Endothelial cell of umbilical vein (primary cell): ENCODE results near the gene DHRS9. TPM values are rescaled to one million over a fixed set of nuclear protein-coding genes. Genes with fewer than 3 reads are reported as not detected.

Experiments used
- BruUV-seq: library from RNA; stranded (reverse); fragments of 400-500 nt; replicated peaks from 2 replicates; lab custom pipeline; 2021; lab: Mats Ljungman, UMichigan
- CTCF ChIA-PET: fragments of 300-600, 350-600 bp; sonication (Branson Sonifier 250); formaldehyde crosslinking; loops from one replicate; lab custom pipeline; 2021; ENCODE audit warnings: antibody characterized with exemption, inconsistent platforms; lab: Charles Lee
- POLR2A ChIA-PET: fragments of 300-600, 350-600 bp; sonication (Branson Sonifier 250); formaldehyde crosslinking; loops from one replicate; lab custom pipeline; 2021; ENCODE audit warnings: antibody characterized with exemption, inconsistent platforms; lab: Charles Lee
- DNase-seq: peaks from one replicate; pipeline ENCODE4 v3.0.0-alpha.2; 2011; ENCODE audit warnings: low read depth, low spot score
- FAIRE-seq: peaks from 2 replicates; lab custom pipeline; 2011; peaks lifted over from hg19 to GRCh38; lab: Jason Lieb, UNC
- H2AFZ ChIP-seq: 2 replicates; pipeline ENCODE4 v1.6.0; 2012; ENCODE audit warnings: low read depth, low read length, control low read depth, inconsistent platforms
- H3K27ac ChIP-seq: 2 replicates; pipeline ENCODE4 v1.5.1; 2011; ENCODE audit warnings: low read depth, mild to moderate bottlenecking, control low read depth, low read length, moderate library complexity; ENCODE audit not compliant: insufficient read depth
- H3K27me3 ChIP-seq, 2 experiments: 2 replicates each; pipeline versions ENCODE4 v1.6.0 to v1.6.1; 2011; ENCODE audit warnings: low read length in 2 of 2, mixed read lengths in 1 of 2; ENCODE audit not compliant: control insufficient read depth in 2 of 2, insufficient read depth in 2 of 2
- H3K36me3 ChIP-seq, 2 experiments: 2 replicates in 1 of 2; 3 replicates in 1 of 2; pipeline ENCODE4 v1.5.1; 2011; ENCODE audit warnings: low read length in 2 of 2, mild to moderate bottlenecking in 1 of 2, moderate library complexity in 1 of 2; ENCODE audit not compliant: control insufficient read depth in 2 of 2, insufficient read depth in 2 of 2; ENCODE audit errors: extremely low read depth in 1 of 2
- H3K4me1 ChIP-seq: 3 replicates; pipeline ENCODE4 v1.5.1; 2011; ENCODE audit warnings: mild to moderate bottlenecking, low read length; ENCODE audit not compliant: control insufficient read depth, insufficient read depth; ENCODE audit errors: extremely low read depth
- H3K4me2 ChIP-seq: 2 replicates; pipeline ENCODE4 v1.6.1; 2011; ENCODE audit warnings: low read length, control low read depth, mixed read lengths; ENCODE audit not compliant: insufficient read depth
- H3K4me3 ChIP-seq, 3 experiments: fragments of 200-600 bp in 1 of 3; sonication (generic), shearing (Covaris generic) in 1 of 3; replicated peaks in 1 of 3; 2 replicates each; pipeline ENCODE4 v1.5.1; 2011 to 2016; ENCODE audit warnings: control low read depth in 3 of 3, low read length in 3 of 3, mild to moderate bottlenecking in 2 of 3, inconsistent platforms in 1 of 3, low read depth in 1 of 3, moderate library complexity in 1 of 3; ENCODE audit not compliant: insufficient read depth in 1 of 3
- H3K79me2 ChIP-seq: 2 replicates; pipeline ENCODE4 v1.6.0; 2012; ENCODE audit warnings: low read length, inconsistent platforms; ENCODE audit not compliant: control insufficient read depth, insufficient read depth
- H3K9ac ChIP-seq: replicated peaks from 2 replicates; pipeline ENCODE3; 2011; ENCODE audit warnings: low read length, control low read depth; ENCODE audit not compliant: insufficient read depth; ENCODE audit errors: extremely low read depth
- H3K9me1 ChIP-seq: replicated peaks from 3 replicates; pipeline ENCODE4 v1.6.0; 2011; ENCODE audit warnings: mild to moderate bottlenecking, low read length; ENCODE audit not compliant: control insufficient read depth, insufficient read depth; ENCODE audit errors: extremely low read depth
- H3K9me3 ChIP-seq: replicated peaks from 2 replicates; pipeline ENCODE4 v1.5.1; 2012; ENCODE audit warnings: low read length, inconsistent platforms; ENCODE audit not compliant: control insufficient read depth, insufficient read depth
- H4K20me1 ChIP-seq: replicated peaks from 2 replicates; pipeline ENCODE3; 2011; ENCODE audit warnings: mild to moderate bottlenecking, low read length; ENCODE audit not compliant: control insufficient read depth, insufficient read depth; ENCODE audit errors: extremely low read depth
- EZH2 ChIP-seq: IDR thresholded peaks from 2 replicates; pipeline ENCODE4 v1.6.1; 2012; ENCODE audit warnings: borderline replicate concordance, low read depth, mild to moderate bottlenecking, moderate library complexity, low read length, inconsistent platforms; ENCODE audit not compliant: severe bottlenecking
- FOS ChIP-seq: IDR thresholded peaks from 2 replicates; pipeline ENCODE4 v1.6.1; 2011; ENCODE audit warnings: mild to moderate bottlenecking, low read length, moderate library complexity, borderline replicate concordance; ENCODE audit not compliant: insufficient read depth
- GATA2 ChIP-seq: IDR thresholded peaks from 2 replicates; pipeline ENCODE4 v1.7.0; 2011; ENCODE audit warnings: low read depth, mild to moderate bottlenecking, moderate library complexity, mixed read lengths, low read length; ENCODE audit not compliant: insufficient read length, insufficient read depth
- JUN ChIP-seq: IDR thresholded peaks from 2 replicates; pipeline ENCODE4 v1.6.1; 2011; ENCODE audit warnings: borderline replicate concordance, low read depth; ENCODE audit not compliant: insufficient read length, insufficient read depth
- MYC ChIP-seq: IDR thresholded peaks from one replicate; pipeline ENCODE4 v1.6.1; 2011; ENCODE audit warnings: mild to moderate bottlenecking, low read depth, low read length
- POLR2A ChIP-seq: IDR thresholded peaks from 2 replicates; pipeline ENCODE4 v1.6.1; 2012; ENCODE audit warnings: low read depth, mild to moderate bottlenecking, control low read depth, low read length
- POLR2AphosphoS5 ChIP-seq: IDR thresholded peaks from 2 replicates; pipeline ENCODE4 v1.6.1; 2012; ENCODE audit warnings: low read depth, mild to moderate bottlenecking, control low read depth, low read length, moderate library complexity; ENCODE audit not compliant: insufficient read depth
- dilution Hi-C: fragments of 300-500 bp; cut with MboI; formaldehyde crosslinking; loops from one replicate; pipeline ENCODE4 v1.15.0; 2019; ENCODE audit warnings: low sequenced_read_pairs; ENCODE audit not compliant: extremely low pct_ligation_motif_present
- intact Hi-C: fragments of 100-400 bp; cut with micrococcal nuclease; formaldehyde crosslinking; loops from one replicate; pipeline ENCODE4 v1.10.0; 2022
- polyA plus RNA-seq, 4 experiments: library from polyadenylated mRNA; depleted of rRNA in 3 of 4; stranded (reverse) in 3 of 4; unstranded in 1 of 4; fragments of >200 nt; gene quantifications; 2 replicates each; pipeline versions ENCODE4 v1.2.1 to v1.2.3, GENCODE V29; 2011 to 2012; ENCODE audit warnings: missing spikeins in 1 of 4
- total RNA-seq: library from RNA; stranded (reverse); gene quantifications from 2 replicates; pipeline ENCODE4 v1.2.3, GENCODE V29; 2021
- TF ChIP-seq, protein P1 (sequence below), 2 donors: IDR thresholded peaks; 1 replicate in 1 of 2; 2 replicates in 1 of 2; pipeline ENCODE4 v1.5.1; 2011; ENCODE audit warnings: low read length in 2 of 2, mild to moderate bottlenecking in 2 of 2, moderate library complexity in 2 of 2, control low read depth in 1 of 2, inconsistent platforms in 1 of 2, low read depth in 1 of 2; ENCODE audit not compliant: insufficient read depth in 1 of 2; ENCODE audit errors: extremely low read depth in 1 of 2
- TF ChIP-seq, protein P2 (sequence below): IDR thresholded peaks from 2 replicates; pipeline ENCODE4 v1.6.1; 2011; ENCODE audit not compliant: insufficient read depth, insufficient read length

The DHRS9 gene
- total and polyA plus RNA-seq, 2 donors (not counting 3 experiments of a cell fraction or from before 2014, with no cell fraction given): 0.40 TPM; not detected in 1

DNA sequence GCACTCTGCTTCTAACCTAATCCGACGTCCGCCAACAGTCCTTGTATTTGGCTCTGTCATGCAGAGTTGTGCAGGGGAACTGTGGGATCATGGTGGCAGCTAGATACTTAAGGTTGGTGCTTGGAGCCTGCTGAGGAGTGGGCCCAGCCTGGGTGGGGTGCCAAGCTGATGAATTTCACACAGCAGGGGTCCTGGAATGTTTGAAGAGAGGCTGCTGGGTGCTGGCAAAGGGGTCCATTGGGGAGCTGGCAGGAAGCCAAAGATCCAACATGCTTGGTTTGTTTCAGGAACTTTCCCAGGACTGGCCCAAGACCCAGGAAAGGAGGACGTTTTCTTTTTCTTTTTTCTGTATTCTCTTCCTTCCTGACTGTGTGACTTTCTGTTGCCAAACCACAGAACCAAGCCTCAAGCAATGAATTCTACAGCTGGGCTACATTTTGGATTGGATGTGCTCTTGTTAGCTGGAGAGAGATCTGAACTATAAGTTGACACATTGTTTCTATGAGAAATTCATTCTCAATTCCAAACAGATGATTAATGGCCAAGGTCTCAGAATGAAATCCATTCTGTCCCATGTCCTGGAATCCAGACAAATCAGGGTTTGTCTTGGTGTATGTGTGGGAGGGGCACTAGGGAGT lies 49.9 kb downstream of the DHRS9 start:
- ChIA-PET CTCF (interaction anchor here (2.7 to 4.5 kb wide), 2 partner anchors 9 to 12 kb away, joined by 14 to 22 read pairs; no protein-coding TSS in a partner anchor), POLR2A (no interaction called here)
- no peaks in the 10 kb centered on the region for H3K27me3 ChIP-seq
- dilution Hi-C loops: no loop called here
- H3K9ac ChIP-seq: no peak overlapping the region
- no peak overlapping the region for H3K4me3 ChIP-seq
- no peaks in the 10 kb centered on the region for H3K36me3 ChIP-seq
- no peak overlapping the region for H3K4me2 ChIP-seq
- H3K27ac ChIP-seq: no peak overlapping the region
- no peaks in the 10 kb centered on the region for H3K9me1 ChIP-seq
- H3K4me1 ChIP-seq: no peaks in the 10 kb centered on the region
- DNase-seq: no peak
- H3K79me2 ChIP-seq: no peaks in the 10 kb centered on the region
- intact Hi-C loops: no loop called here
- no TSS peak for BruUV-seq
- no peaks in the 10 kb centered on the region for H4K20me1 ChIP-seq
- no peaks in the 10 kb centered on the region for H3K9me3 ChIP-seq
- TF ChIP-seq JUN: no peak
- TF ChIP-seq GATA2: no peak
- TF ChIP-seq FOS: no peak
- no peak for TF ChIP-seq POLR2A
- TF ChIP-seq MYC: no peak
- TF ChIP-seq, protein P1, sequence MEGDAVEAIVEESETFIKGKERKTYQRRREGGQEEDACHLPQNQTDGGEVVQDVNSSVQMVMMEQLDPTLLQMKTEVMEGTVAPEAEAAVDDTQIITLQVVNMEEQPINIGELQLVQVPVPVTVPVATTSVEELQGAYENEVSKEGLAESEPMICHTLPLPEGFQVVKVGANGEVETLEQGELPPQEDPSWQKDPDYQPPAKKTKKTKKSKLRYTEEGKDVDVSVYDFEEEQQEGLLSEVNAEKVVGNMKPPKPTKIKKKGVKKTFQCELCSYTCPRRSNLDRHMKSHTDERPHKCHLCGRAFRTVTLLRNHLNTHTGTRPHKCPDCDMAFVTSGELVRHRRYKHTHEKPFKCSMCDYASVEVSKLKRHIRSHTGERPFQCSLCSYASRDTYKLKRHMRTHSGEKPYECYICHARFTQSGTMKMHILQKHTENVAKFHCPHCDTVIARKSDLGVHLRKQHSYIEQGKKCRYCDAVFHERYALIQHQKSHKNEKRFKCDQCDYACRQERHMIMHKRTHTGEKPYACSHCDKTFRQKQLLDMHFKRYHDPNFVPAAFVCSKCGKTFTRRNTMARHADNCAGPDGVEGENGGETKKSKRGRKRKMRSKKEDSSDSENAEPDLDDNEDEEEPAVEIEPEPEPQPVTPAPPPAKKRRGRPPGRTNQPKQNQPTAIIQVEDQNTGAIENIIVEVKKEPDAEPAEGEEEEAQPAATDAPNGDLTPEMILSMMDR (IDR thresholded peaks at IDR 0.05; ENCODE audit: extremely low read depth in 1 of 2, insufficient read depth in 1 of 2, low read depth in 1 of 2, low read length in 2 of 2): no peak
- TF ChIP-seq EZH2: no peak
- TF ChIP-seq, protein P2, sequence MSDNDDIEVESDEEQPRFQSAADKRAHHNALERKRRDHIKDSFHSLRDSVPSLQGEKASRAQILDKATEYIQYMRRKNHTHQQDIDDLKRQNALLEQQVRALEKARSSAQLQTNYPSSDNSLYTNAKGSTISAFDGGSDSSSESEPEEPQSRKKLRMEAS: no peak
- TF ChIP-seq POLR2AphosphoS5: no peak
- no peak for FAIRE-seq
- no peak overlapping the region for H2AFZ ChIP-seq
